Esophagus muscularis mucosa (tissue), 4 donors: ENCODE data around the gene KCNK16.
"Not testable (repeated sequence)": the region's sequence is repeated elsewhere in the genome, so short reads cannot be mapped to it uniquely, and the experiment has no call there.

Experiments used
- EP300 ChIP-seq: sonication (generic); formaldehyde crosslinking; IDR thresholded peaks from one replicate; pipeline ENCODE4 v1.6.1; 2017; ENCODE audit warnings: antibody characterized with exemption
- POLR2A ChIP-seq: fragments of 450-650 bp; IDR thresholded peaks from one replicate; pipeline ENCODE4 v1.6.1; 2017; ENCODE audit warnings: antibody characterized with exemption, moderate library complexity, mild to moderate bottlenecking, low read depth
- POLR2AphosphoS5 ChIP-seq, 2 donors: sonication (generic); formaldehyde crosslinking; IDR thresholded peaks; one replicate each; pipeline ENCODE4 v1.6.1; 2017; ENCODE audit warnings: antibody characterized with exemption in 2 of 2
- TF ChIP-seq, protein P1 (sequence below), 3 experiments: fragments of 200-600 bp in 2 of 3; fragments of 450-650 bp in 1 of 3; sonication (generic) in 2 of 3; IDR thresholded peaks; one replicate each; pipeline ENCODE4 v1.5.1; 2017 to 2019; ENCODE audit warnings: antibody characterized with exemption in 3 of 3, mild to moderate bottlenecking in 2 of 3, moderate library complexity in 1 of 3

DNA sequence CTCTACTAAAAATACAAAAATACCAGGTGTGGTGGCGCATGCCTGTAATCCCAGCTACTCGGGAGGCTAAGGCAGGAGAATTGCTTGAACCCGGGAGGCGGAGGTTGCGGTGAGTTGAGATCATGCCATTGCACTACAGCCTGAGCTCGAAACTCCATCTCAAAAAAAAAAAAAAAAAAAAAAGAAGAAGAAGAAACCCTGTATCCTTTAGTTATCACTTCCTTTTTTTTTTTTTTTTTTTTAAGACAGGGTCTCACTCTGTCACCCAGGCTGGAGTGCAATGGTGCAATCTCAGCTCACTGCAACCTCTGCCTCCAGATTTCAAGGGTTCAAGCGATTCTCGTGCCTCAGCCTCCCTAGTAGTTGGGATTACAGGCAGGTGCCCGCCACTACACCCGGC lies 35.9 kb downstream of the KCNK16 start:
- TF ChIP-seq, protein P1, sequence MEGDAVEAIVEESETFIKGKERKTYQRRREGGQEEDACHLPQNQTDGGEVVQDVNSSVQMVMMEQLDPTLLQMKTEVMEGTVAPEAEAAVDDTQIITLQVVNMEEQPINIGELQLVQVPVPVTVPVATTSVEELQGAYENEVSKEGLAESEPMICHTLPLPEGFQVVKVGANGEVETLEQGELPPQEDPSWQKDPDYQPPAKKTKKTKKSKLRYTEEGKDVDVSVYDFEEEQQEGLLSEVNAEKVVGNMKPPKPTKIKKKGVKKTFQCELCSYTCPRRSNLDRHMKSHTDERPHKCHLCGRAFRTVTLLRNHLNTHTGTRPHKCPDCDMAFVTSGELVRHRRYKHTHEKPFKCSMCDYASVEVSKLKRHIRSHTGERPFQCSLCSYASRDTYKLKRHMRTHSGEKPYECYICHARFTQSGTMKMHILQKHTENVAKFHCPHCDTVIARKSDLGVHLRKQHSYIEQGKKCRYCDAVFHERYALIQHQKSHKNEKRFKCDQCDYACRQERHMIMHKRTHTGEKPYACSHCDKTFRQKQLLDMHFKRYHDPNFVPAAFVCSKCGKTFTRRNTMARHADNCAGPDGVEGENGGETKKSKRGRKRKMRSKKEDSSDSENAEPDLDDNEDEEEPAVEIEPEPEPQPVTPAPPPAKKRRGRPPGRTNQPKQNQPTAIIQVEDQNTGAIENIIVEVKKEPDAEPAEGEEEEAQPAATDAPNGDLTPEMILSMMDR (IDR thresholded peaks at IDR 0.05), result not testable (repeated sequence)
- not testable (repeated sequence) for TF ChIP-seq POLR2A; POLR2AphosphoS5 (IDR thresholded peaks at IDR 0.05); EP300
